ENCODE measurements around the gene FOSL2.

The FOSL2 gene

DNA sequence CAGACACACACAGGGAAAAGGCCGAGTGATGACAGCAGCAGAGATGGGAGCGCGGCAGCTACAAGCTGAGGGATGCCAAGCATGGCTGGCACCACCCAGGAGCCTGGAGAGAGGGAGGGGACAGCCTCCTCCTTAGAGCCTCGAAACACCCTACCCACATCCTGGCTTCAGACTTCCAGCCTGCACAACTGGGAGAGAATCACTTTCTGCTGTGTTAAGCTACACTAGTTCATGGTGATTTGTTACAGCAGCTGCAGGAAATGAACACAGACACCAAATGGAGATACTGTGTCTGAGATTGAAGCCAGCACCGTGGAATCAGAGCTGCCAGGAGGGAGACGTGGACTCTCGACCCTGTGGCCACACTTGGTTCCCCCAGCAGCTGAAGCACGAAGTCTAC, 27.5 kb upstream of the FOSL2 start:
- H3K27ac ChIP-seq (ENCODE audit: extremely low read depth, low read depth, low read length), result no peak overlapping the region
- no peak overlapping the region for H3K4me3 ChIP-seq (ENCODE audit: low read depth, low read length)
- H3K9me3 ChIP-seq (ENCODE audit: control insufficient read depth, insufficient read depth, low read depth, low read length), result no peaks in the 10 kb centered on the region
- no peak for TF ChIP-seq ZNF530 (tag by site-specific recombination; IDR thresholded peaks at IDR 0.05; ENCODE audit: low read depth)
- TF ChIP-seq ZSCAN16 (tag by site-specific recombination; IDR thresholded peaks at IDR 0.05), result no peak
- no peak for TF ChIP-seq ZNF48 (tag by site-specific recombination; IDR thresholded peaks at IDR 0.05)
- no peak for TF ChIP-seq FEZF1 (tag by site-specific recombination; IDR thresholded peaks at IDR 0.05)
- no peak for TF ChIP-seq ZNF311 (tag by site-specific recombination; IDR thresholded peaks at IDR 0.05; ENCODE audit: borderline replicate concordance)
- no peak for TF ChIP-seq ZNF223 (tag by site-specific recombination; IDR thresholded peaks at IDR 0.05)
- TF ChIP-seq SP2 (tag by site-specific recombination; IDR thresholded peaks at IDR 0.05), result no peak
- TF ChIP-seq ZNF341 (tag by site-specific recombination; IDR thresholded peaks at IDR 0.05; ENCODE audit: low read depth), result no peak
- TF ChIP-seq ZNF707 (tag by site-specific recombination; IDR thresholded peaks at IDR 0.05), result no peak
- no peak for TF ChIP-seq ZBTB8A (tag by site-specific recombination; IDR thresholded peaks at IDR 0.05)
- TF ChIP-seq ZNF549 (tag by site-specific recombination; IDR thresholded peaks at IDR 0.05), result no peak
- TF ChIP-seq, protein P1, sequence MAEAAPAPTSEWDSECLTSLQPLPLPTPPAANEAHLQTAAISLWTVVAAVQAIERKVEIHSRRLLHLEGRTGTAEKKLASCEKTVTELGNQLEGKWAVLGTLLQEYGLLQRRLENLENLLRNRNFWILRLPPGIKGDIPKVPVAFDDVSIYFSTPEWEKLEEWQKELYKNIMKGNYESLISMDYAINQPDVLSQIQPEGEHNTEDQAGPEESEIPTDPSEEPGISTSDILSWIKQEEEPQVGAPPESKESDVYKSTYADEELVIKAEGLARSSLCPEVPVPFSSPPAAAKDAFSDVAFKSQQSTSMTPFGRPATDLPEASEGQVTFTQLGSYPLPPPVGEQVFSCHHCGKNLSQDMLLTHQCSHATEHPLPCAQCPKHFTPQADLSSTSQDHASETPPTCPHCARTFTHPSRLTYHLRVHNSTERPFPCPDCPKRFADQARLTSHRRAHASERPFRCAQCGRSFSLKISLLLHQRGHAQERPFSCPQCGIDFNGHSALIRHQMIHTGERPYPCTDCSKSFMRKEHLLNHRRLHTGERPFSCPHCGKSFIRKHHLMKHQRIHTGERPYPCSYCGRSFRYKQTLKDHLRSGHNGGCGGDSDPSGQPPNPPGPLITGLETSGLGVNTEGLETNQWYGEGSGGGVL (tag by site-specific recombination; IDR thresholded peaks at IDR 0.05), result no peak
- no peak for TF ChIP-seq ZNF560 (tag by site-specific recombination; IDR thresholded peaks at IDR 0.05; ENCODE audit: borderline replicate concordance)
- no peak for TF ChIP-seq ZNF670 (tag by site-specific recombination; IDR thresholded peaks at IDR 0.05; ENCODE audit: low read depth)
- no peak for TF ChIP-seq KLF8 (tag by site-specific recombination; IDR thresholded peaks at IDR 0.05)
- H3K36me3 ChIP-seq (ENCODE audit: control insufficient read depth in 2 of 2, insufficient read depth in 1 of 2, low read length in 2 of 2), result no peaks in the 10 kb centered on the region
- CTCF ChIA-PET, result interaction anchor here (0.8 to 1.2 kb wide), 2 partner anchors 24 to 31 kb away, joined by 3 to 4 read pairs; no protein-coding TSS in a partner anchor
- no peaks in the 10 kb centered on the region for H3K4me1 ChIP-seq (ENCODE audit: control insufficient read depth, insufficient read depth, low read length)
- POLR2A ChIA-PET, result interaction anchor here (0.6 kb wide), 1 partner anchor 8 kb away, joined by 3 read pairs; no protein-coding TSS in a partner anchor

- TF ChIP-seq, protein P1 (tag by site-specific recombination; IDR thresholded peaks at IDR 0.05), result no peak
- no peak for TF ChIP-seq ZNF768 (tag by site-specific recombination; IDR thresholded peaks at IDR 0.05)
- TF ChIP-seq, protein P2, sequence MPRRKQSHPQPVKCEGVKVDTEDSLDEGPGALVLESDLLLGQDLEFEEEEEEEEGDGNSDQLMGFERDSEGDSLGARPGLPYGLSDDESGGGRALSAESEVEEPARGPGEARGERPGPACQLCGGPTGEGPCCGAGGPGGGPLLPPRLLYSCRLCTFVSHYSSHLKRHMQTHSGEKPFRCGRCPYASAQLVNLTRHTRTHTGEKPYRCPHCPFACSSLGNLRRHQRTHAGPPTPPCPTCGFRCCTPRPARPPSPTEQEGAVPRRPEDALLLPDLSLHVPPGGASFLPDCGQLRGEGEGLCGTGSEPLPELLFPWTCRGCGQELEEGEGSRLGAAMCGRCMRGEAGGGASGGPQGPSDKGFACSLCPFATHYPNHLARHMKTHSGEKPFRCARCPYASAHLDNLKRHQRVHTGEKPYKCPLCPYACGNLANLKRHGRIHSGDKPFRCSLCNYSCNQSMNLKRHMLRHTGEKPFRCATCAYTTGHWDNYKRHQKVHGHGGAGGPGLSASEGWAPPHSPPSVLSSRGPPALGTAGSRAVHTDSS (tag by site-specific recombination; IDR thresholded peaks at IDR 0.05), result no peak
- no peak for TF ChIP-seq RBAK (tag by site-specific recombination; IDR thresholded peaks at IDR 0.05)
- TF ChIP-seq ZBTB7A (tag by site-specific recombination; IDR thresholded peaks at IDR 0.05; ENCODE audit: low read depth), result no peak
- TF ChIP-seq ZEB2 (tag by site-specific recombination; IDR thresholded peaks at IDR 0.05), result no peak
- no peak for TF ChIP-seq ZNF544 (tag by site-specific recombination; IDR thresholded peaks at IDR 0.05)
- no peak for TF ChIP-seq ZNF2 (tag by site-specific recombination; IDR thresholded peaks at IDR 0.05)
- TF ChIP-seq ZIC2 (tag by site-specific recombination; IDR thresholded peaks at IDR 0.05), result no peak
- TF ChIP-seq ZNF202 (tag by site-specific recombination; IDR thresholded peaks at IDR 0.05; ENCODE audit: borderline replicate concordance), result no peak
- no peak for TF ChIP-seq YY1 (tag by site-specific recombination; IDR thresholded peaks at IDR 0.05)
- no peak for TF ChIP-seq GFI1B (tag by site-specific recombination; IDR thresholded peaks at IDR 0.05)
- TF ChIP-seq ZNF596 (tag by site-specific recombination; IDR thresholded peaks at IDR 0.05), result no peak
- Histone ChIP-seq H3K9me3 (ENCODE audit: control insufficient read depth, insufficient read depth, low read depth, low read length) (no peaks in the 10 kb centered on the region), H3K27ac (ENCODE audit: extremely low read depth, low read depth, low read length) (no peak overlapping the region), H3K36me3 (ENCODE audit: control insufficient read depth in 2 of 2, insufficient read depth in 1 of 2, low read length in 2 of 2) (no peaks in the 10 kb centered on the region), H3K4me3 (ENCODE audit: low read depth, low read length) (no peak overlapping the region), H3K4me1 (ENCODE audit: control insufficient read depth, insufficient read depth, low read length) (no peaks in the 10 kb centered on the region)
- POLR2A ChIA-PET, result interaction anchor here (1.6 kb wide), 1 partner anchor 26 kb away, joined by 3 read pairs; the partner anchor contains the start of gene FOSL2
- CTCF ChIA-PET, result interaction anchor here (1.2 kb wide), 1 partner anchor 30 kb away, joined by 3 read pairs; no protein-coding TSS in a partner anchor
Observed at GRCh38 chr2:28366149-28366495, 26.5 kb upstream of the FOSL2 start.

All from HEK293 (cell line).